Activated CD4-positive, alpha-beta T cell treated with anti-CD3 and anti-CD28 coated beads for 24 hours (primary cell): ENCODE data around the gene OCIAD1.
"Not testable (repeated sequence)": the region's sequence is repeated elsewhere in the genome, so short reads cannot be mapped to it uniquely, and the experiment has no call there.

Experiments used
- DNase-seq, 2 donors: peaks; one replicate each; pipeline ENCODE4 v3.0.0-alpha.2; 2020; ENCODE audit warnings: low read depth in 2 of 2

OCIAD1 gene

DNA sequence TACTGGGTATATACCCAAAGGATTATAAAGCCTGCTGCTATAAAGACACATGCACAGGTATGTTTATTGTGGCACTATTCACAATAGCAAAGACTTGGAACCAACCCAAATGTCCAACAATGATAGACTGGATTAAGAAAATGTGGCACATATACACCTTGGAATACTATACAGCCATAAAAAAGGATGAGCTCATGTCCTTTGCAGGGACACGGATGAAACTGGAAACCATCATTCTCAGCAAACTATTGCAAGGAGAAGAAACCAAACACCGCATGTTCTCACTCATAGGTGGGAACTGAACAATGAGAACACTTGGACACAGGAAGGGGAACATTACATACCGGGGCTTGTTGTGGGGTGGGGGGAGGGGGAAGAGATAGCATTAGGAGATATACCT is 58.9 kb downstream of the OCIAD1 start:
- not testable (repeated sequence) for DNase-seq

- no peak for DNase-seq
These were observed 60.2 kb downstream of the OCIAD1 start for GRCh38 chr4:48891028-48891619.

GRCh38 chr4:48896845-48897244 is 66.0 kb downstream of the OCIAD1 start:
- no peak for DNase-seq

DNA sequence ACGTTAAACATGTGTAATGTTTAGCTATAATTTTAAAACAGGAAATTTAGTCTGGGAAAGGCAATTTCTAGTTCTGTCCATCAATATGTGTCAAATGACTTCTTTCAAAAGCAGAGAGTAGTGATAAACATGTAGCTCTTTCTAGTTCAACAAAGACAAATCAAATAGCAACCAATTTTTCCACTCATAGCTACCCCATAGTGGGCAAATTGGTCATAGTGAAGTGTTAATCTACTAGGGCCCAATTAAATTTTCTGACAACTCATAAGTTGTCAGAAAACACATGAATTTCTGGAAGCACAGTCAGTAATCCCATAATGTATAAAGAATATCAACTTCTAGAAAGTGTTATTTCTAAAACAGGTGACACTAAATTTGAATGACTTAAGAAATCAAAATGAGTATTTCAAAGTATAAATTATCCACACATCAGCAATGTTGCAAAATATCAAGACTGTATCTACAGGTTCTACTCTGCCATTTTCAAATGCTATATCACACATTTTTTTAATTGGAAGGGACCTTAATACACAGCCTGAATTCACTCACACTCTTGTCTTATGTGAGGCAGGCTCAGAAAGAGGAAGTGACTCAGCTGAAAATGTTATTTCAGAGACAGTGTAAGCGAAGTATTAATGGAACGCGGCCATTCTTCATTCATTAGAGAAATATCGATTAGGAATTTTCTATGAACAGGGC is 68.0 kb downstream of the OCIAD1 start:
- DNase-seq, result no peak

- DNase-seq, result no peak
These were observed 68.5 kb downstream of the OCIAD1 start for GRCh38 chr4:48899432-48899749.

GRCh38 chr4:48899950-48900349 is 69.1 kb downstream of the OCIAD1 start:
- DNase-seq, result no peak

DNA sequence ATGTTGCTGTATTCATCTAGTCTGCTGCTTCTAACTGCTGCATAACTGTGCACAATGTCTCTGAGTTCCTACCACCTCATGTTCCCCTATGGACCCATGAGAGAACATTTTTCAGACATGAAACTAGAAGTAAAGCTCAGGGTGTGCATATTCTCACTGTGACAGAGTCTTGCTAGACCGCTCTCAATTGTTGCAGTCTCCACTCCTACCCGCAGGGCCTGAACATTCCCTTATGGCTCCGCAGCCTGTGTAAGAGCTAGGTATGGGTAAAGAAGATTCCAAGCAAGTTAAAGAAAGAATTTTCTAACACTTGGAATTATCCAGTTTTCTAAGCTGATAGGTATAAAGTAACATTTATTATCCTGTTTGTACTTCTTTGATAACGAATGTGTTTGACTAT is 70.3 kb downstream of the OCIAD1 start:
- no peak for DNase-seq

- no peak for DNase-seq
These were observed 71.4 kb downstream of the OCIAD1 start for GRCh38 chr4:48902266-48902665.

GRCh38 chr4:48904101-48904500 is 73.2 kb downstream of the OCIAD1 start:
- no peak for DNase-seq

DNA sequence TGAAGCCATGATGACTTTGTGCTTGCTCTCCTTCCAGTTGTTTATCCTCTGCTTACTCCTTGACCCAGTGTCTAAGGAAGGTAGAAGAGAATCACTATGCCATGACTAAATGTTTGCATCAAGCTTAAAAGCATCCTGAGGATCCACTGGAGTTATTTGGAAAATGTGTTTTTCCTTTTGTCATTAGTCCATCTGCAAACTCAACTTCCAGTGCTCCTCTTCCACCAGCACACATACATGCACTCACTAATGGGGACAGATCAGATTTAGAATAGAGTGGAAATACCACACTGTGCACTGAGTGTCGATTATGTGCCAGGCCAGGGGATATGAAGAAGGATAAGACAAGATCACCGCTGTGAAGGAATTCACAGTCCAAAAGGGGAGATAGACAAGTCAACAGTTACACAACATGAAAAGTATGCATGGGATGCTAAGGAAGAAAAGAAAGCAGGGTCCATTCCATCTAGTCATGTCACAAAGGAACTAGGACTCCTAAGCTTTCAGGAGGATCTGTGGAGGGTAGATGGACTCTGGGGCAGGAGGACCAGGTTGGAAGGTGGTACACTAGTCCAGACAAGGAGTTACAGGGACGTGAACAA is 73.8 kb downstream of the OCIAD1 start:
- no peak for DNase-seq

DNA sequence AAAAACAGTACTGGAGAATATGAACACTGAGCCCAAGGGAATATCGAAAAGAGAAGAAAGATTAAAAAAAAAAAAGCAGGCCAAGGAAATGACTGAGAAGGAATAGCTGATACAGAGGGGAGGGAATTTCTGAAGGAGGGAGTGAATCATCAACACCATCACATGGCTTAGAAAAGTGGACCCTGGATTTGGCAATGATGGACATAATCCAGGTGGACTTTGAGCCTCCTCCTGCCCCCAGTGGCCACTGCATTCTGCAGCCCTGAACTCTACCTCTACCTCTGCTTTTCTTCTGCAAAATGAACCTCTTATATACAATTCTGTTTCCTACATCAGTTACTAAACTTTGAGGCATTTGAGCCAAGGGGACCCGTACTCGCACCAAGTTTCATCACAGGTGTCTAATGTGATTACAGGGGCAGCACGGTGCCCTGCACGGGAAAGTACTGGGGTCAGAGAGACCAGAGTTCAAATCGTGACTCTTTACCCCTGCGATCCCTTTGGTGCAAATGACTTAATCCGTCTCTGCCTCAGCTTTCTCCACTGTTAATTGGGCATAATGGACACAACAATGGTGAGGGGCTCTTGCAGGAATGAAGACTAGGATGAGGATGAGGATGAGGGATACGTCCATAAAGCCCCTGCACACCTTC is 74.6 kb downstream of the OCIAD1 start:
- no peak for DNase-seq

DNA sequence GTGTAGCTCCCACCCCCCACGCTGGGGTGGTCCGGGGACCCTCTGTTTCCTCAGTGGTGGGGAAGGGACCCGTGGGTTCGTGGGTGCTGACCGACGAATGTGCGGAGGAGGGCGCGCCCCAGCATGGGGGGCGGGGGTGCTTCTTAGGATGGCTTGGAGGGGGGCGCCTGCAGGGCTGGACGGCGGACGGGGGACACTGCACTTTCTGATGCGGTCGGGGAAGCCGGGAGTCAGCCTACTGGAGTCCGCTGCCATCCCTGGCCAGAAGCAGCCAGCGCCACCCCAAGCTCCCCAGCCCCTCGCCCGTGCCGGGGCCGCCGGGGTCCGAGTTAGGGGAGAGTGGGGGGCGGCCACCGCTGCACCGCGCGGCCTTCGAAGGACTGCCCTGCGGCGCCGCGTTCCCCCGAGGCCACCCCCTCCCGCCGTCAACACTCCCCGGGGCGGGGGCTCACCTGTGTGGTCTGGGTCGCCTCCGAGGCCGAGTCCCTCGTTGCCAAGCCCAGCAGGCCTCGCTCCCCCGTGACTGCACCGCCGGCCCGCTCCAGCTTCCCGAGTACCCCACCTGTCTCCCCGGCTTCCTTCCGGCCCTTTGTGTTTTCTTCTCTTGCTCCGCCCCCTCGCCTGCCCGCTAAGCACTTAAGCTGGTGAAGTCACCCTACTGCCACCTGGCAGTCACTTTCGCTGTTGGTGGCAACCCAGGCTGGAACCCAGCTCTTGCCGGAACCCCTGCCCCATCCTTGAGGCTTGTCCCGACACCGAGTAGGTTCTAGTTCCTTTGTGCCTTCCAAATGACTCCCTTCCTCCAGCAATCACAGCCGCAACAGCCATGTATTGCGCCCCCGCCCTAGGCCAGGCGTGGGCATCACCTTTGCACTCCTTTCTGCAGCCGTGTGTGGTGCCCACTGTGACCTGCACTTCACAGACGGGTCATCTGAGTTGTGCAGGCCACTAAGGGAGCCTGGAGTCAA is 75.6 kb downstream of the OCIAD1 start, which contains the start of gene OCIAD2:
TSS of gene OCIAD2 (minus strand) at position 569 of the 968 bp plus-strand sequence. CDS start 2,225 bp downstream, outside the sequence.
- peak; percentile 67 for DNase-seq

- DNase-seq, result no peak
These were observed 77.0 kb downstream of the OCIAD1 start for GRCh38 chr4:48907706-48908477.

DNA sequence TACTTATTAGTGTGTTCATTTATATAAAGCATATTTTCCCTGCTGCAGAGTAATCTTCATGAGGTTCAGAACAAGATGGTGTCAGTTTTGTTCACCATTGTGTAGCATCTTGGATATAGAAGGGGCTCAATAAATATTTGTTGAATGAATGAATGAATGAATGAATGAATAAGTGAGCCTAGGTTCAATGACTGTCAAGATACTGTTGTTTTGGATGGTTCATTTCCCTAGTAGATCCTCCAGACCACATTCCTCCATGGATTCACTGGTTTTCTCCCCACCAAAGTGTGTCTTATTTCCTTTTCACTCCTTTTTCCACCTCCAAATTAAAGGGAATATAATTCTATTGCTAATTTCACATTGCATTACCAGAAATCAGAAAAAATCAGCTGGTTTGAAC is 77.8 kb downstream of the OCIAD1 start:
- no peak for DNase-seq

DNA sequence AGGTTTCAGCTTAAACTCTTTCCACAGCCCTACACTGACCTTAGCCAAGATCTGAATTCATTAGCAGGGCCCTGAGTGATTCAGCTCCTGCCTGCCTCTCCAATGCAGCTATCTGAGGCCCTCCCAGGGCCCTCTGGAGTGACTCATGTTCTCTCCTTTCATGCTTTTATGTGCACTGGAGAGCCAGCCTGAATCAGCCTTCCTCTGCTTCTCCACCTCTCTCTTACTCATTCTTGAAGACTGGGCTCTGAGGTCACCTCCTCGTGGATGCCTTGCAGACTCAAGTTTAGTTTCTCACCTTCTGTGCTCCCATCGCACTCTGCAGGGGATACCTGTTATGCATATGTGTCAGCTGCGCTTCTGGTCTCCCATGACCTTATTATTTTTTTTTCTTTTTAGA is 78.8 kb downstream of the OCIAD1 start:
- DNase-seq, result peak; percentile 45 to 52

DNA sequence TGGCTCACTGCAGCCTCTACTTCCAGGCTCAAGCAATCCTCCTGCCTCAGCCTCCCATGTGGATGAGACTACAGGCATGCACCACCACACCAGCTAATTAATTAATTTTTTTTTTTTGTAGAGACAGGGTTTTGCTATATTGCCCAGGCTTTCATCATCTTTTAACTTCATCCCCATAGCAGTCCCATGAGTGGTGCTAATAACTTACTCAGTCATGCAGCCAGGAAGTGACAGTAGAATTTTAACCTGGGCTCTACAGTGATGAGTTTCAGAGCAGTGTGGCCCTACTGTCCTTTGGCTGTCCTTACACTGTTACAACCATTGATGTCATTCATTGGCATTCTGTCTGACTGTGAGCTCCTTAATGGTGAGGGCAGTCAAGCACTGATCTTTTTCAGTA is 79.6 kb downstream of the OCIAD1 start:
- DNase-seq, result no peak
